Mesendoderm (in vitro differentiated cells): ENCODE measurements around the gene TMEM145.

Experiments used
- DNase-seq: peaks from one replicate; pipeline ENCODE4 v3.0.0; 2013
- H2AK5ac ChIP-seq: 2 replicates; pipeline ENCODE4 v1.6.1; 2013; ENCODE audit warnings: low read length, inconsistent platforms
- H2BK120ac ChIP-seq: 2 replicates; pipeline ENCODE4 v1.6.1; 2013; ENCODE audit warnings: low read depth, mild to moderate bottlenecking, low read length, moderate library complexity, mixed read lengths
- H2BK15ac ChIP-seq: replicated peaks from 2 replicates; pipeline ENCODE4 v1.6.1; 2013; ENCODE audit warnings: low read depth, mild to moderate bottlenecking, moderate library complexity
- H2BK5ac ChIP-seq: 2 replicates; pipeline ENCODE4 v1.6.1; 2013; ENCODE audit warnings: low read length, inconsistent platforms
- H3K18ac ChIP-seq: 2 replicates; pipeline ENCODE4 v1.6.1; 2013; ENCODE audit warnings: mild to moderate bottlenecking, low read length, mixed read lengths
- H3K23ac ChIP-seq: one replicate; pipeline ENCODE4 v1.6.1; 2013; ENCODE audit warnings: low read length
- H3K27ac ChIP-seq: 2 replicates; pipeline ENCODE4 v1.5.1; 2013; ENCODE audit warnings: low read depth, mild to moderate bottlenecking, inconsistent platforms, low read length, moderate library complexity
- H3K27me3 ChIP-seq: 2 replicates; pipeline ENCODE4 v1.6.1; 2013; ENCODE audit warnings: low read length, control low read depth, mild to moderate bottlenecking, inconsistent platforms; ENCODE audit not compliant: insufficient read depth, poor library complexity
- H3K36me3 ChIP-seq: 2 replicates; pipeline ENCODE4 v1.6.1; 2013; ENCODE audit warnings: low read length, inconsistent platforms; ENCODE audit not compliant: control insufficient read depth, insufficient read depth
- H3K4ac ChIP-seq: one replicate; pipeline ENCODE4 v1.6.1; 2013; ENCODE audit warnings: low read depth, mild to moderate bottlenecking, low read length, moderate library complexity
- H3K4me1 ChIP-seq: 2 replicates; pipeline ENCODE4 v1.6.1; 2013; ENCODE audit warnings: low read depth, low read length, inconsistent platforms; ENCODE audit not compliant: control insufficient read depth
- H3K4me2 ChIP-seq: 2 replicates; pipeline ENCODE4 v1.6.1; 2013; ENCODE audit warnings: low read length
- H3K4me3 ChIP-seq: 2 replicates; pipeline ENCODE4 v1.5.1; 2013; ENCODE audit warnings: mild to moderate bottlenecking, low read length
- H3K56ac ChIP-seq: one replicate; pipeline ENCODE4 v1.6.1; 2013; ENCODE audit warnings: low read length
- H3K79me1 ChIP-seq: 2 replicates; pipeline ENCODE4 v1.6.1; 2013; ENCODE audit warnings: low read length, inconsistent platforms
- H3K79me2 ChIP-seq: 2 replicates; pipeline ENCODE4 v1.6.1; 2013; ENCODE audit warnings: mild to moderate bottlenecking, low read length; ENCODE audit not compliant: control insufficient read depth, insufficient read depth
- H3K9ac ChIP-seq: 2 replicates; pipeline ENCODE4 v1.6.1; 2013; ENCODE audit warnings: low read length, inconsistent platforms
- H4K5ac ChIP-seq: one replicate; pipeline ENCODE4 v1.6.1; 2013; ENCODE audit warnings: low read length
- H4K8ac ChIP-seq: one replicate; pipeline ENCODE4 v1.6.1; 2013; ENCODE audit warnings: low read depth, mild to moderate bottlenecking, control low read depth, low read length, moderate library complexity
- WGBS: extraction: QIAGEN DNeasy Blood & Tissue Kit; methylation state at CpG from one replicate; pipeline ENCODE4 v1.1.7; 2013; ENCODE audit warnings: low lambda C conversion rate, missing lambda C conversion rate; ENCODE audit not compliant: insufficient coverage; ENCODE audit errors: extremely low coverage; 5-methylcytosine and 5-hydroxymethylcytosine counted together

The TMEM145 gene

GRCh38 chr19:42286349-42287016 is 26.6 kb upstream of the TMEM145 start:
- no peak for DNase-seq

GRCh38 chr19:42287017-42287826 is 25.9 kb upstream of the TMEM145 start:
- WGBS = no CpG with 5 or more reads among the region's 30 CpGs
- H3K79me1 ChIP-seq = peaks cover 16% of the 10 kb centered on the region
- peaks cover 5% of the 10 kb centered on the region for H3K36me3 ChIP-seq

More at GRCh38 chr19:42286349-42287016, 26.6 kb upstream of the TMEM145 start:
- WGBS = no CpG with 5 or more reads among the region's 13 CpGs
- H3K27ac ChIP-seq = no peak overlapping the region
- H3K4me3 ChIP-seq = no peak overlapping the region
- no peak overlapping the region for H2AK5ac ChIP-seq
- H4K5ac ChIP-seq = no peak overlapping the region
- no peak overlapping the region for H3K9ac ChIP-seq
- no peak overlapping the region for H3K23ac ChIP-seq
- H3K79me1 ChIP-seq = peaks cover 18% of the 10 kb centered on the region
- H3K4me1 ChIP-seq = peaks cover 13% of the 10 kb centered on the region
- H4K8ac ChIP-seq = no peak overlapping the region
- H2BK15ac ChIP-seq = no peak overlapping the region
- no peak overlapping the region for H3K4ac ChIP-seq
- peaks cover 5% of the 10 kb centered on the region for H3K36me3 ChIP-seq
- H3K79me2 ChIP-seq = peaks cover 13% of the 10 kb centered on the region
- H3K56ac ChIP-seq = no peak overlapping the region
- H2BK120ac ChIP-seq = no peak overlapping the region
- H3K18ac ChIP-seq = no peak overlapping the region
- H3K4me2 ChIP-seq = no peak overlapping the region
- no peaks in the 10 kb centered on the region for H3K27me3 ChIP-seq
- H2BK5ac ChIP-seq = no peak overlapping the region

GRCh38 chr19:42287827-42288107 is 25.3 kb upstream of the TMEM145 start:
- Histone ChIP-seq H2BK5ac (no peak overlapping the region), H2BK15ac (no peak overlapping the region), H3K27me3 (no peaks in the 10 kb centered on the region), H3K79me1 (peaks cover 16% of the 10 kb centered on the region), H3K9ac (no peak overlapping the region), H2AK5ac (no peak overlapping the region), H3K79me2 (peaks cover 13% of the 10 kb centered on the region), H3K36me3 (peaks cover 5% of the 10 kb centered on the region), H4K8ac (no peak overlapping the region), H3K4ac (no peak overlapping the region), H3K56ac (no peak overlapping the region), H2BK120ac (no peak overlapping the region), H3K4me3 (no peak overlapping the region), H3K18ac (no peak overlapping the region), H3K4me2 (no peak overlapping the region), H3K23ac (no peak overlapping the region), H3K27ac (no peak overlapping the region), H3K4me1 (peaks cover 6% of the 10 kb centered on the region), H4K5ac (no peak overlapping the region)
- no peak for DNase-seq
- WGBS = no CpG with 5 or more reads among the region's 10 CpGs

More at GRCh38 chr19:42287017-42287826, 25.9 kb upstream of the TMEM145 start:
- Histone ChIP-seq H3K27me3 (no peaks in the 10 kb centered on the region), H3K4me3 (no peak overlapping the region), H3K9ac (no peak overlapping the region), H2BK15ac (no peak overlapping the region), H3K23ac (no peak overlapping the region), H2BK5ac (no peak overlapping the region), H3K79me2 (peaks cover 13% of the 10 kb centered on the region), H3K18ac (no peak overlapping the region), H2AK5ac (no peak overlapping the region), H3K27ac (no peak overlapping the region), H3K56ac (no peak overlapping the region), H3K4me1 (peaks cover 10% of the 10 kb centered on the region), H3K4me2 (no peak overlapping the region), H4K8ac (no peak overlapping the region), H4K5ac (no peak overlapping the region), H3K4ac (no peak overlapping the region), H2BK120ac (no peak overlapping the region)
- DNase-seq = no peak

DNA sequence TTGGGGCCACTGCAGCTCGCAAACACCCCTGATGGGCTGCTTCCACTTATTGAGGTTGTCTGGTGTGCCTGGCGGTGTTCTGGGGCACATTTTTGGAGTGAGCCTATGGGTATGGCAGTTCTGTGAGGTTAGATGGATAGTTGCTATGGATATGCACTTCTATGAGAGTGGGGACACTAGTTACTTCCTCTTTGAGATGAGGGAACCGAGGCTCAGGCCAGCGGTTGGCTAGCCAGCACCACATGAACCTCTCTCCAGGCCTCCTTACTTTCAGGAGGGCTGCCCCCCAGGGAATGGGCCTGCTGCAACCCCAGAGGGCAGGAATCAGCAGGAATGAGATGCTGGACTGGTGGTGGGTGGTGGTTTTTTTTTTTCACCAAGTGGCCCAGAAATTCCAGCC is 24.7 kb upstream of the TMEM145 start:
- no peak overlapping the region for H3K9ac ChIP-seq
- no peak overlapping the region for H3K23ac ChIP-seq
- H2BK120ac ChIP-seq = no peak overlapping the region
- H3K36me3 ChIP-seq = peaks cover 5% of the 10 kb centered on the region
- H3K18ac ChIP-seq = no peak overlapping the region
- peaks cover 12% of the 10 kb centered on the region for H3K79me1 ChIP-seq
- H3K4me2 ChIP-seq = no peak overlapping the region
- H3K27me3 ChIP-seq = no peaks in the 10 kb centered on the region
- H3K79me2 ChIP-seq = peaks cover 13% of the 10 kb centered on the region
- no CpG with 5 or more reads among the region's 4 CpGs for WGBS
- no peak for DNase-seq
- H3K4ac ChIP-seq = no peak overlapping the region
- no peak overlapping the region for H3K56ac ChIP-seq
- H2AK5ac ChIP-seq = no peak overlapping the region
- no peak overlapping the region for H3K4me3 ChIP-seq
- no peak overlapping the region for H2BK5ac ChIP-seq
- no peak overlapping the region for H4K5ac ChIP-seq
- H3K27ac ChIP-seq = no peak overlapping the region
- no peaks in the 10 kb centered on the region for H3K4me1 ChIP-seq
- H4K8ac ChIP-seq = no peak overlapping the region
- H2BK15ac ChIP-seq = no peak overlapping the region

DNA sequence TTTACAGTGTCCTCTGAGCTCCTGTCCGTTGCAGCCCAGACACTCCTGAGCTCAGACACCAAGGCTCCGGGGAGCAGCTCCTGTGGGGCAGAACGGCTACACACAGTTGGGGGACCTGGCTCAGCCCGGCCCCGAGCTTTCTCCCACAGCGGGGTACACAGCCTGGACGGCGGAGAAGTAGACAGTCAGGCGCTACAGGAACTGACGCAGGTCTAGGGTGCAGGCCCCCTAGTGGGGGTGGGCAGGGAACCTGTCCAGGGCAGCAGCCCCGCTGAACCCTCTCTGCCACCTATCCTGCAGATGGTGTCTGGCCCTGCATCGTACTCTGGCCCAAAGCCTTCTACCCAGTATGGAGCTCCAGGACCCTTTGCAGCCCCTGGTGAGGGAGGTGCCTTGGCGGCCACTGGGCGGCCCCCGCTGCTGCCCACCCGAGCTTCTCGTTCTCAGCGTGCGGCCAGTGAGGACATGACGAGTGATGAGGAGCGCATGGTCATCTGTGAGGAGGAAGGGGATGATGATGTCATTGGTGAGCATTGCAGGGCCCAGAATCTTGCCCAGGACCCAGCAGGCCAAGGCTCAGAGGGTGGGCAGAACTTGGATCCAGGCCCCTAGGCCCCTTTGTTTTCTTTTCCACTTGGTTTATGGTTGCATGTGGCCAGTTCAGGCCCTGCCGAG is 24.1 kb upstream of the TMEM145 start:
- no peak overlapping the region for H3K27ac ChIP-seq
- no peaks in the 10 kb centered on the region for H3K4me1 ChIP-seq
- no peak overlapping the region for H4K8ac ChIP-seq
- no CpG with 5 or more reads among the region's 22 CpGs for WGBS
- H3K79me1 ChIP-seq = peaks cover 12% of the 10 kb centered on the region
- no peak for DNase-seq
- H3K27me3 ChIP-seq = no peaks in the 10 kb centered on the region
- H3K9ac ChIP-seq = no peak overlapping the region
- no peak overlapping the region for H2BK120ac ChIP-seq
- H3K4ac ChIP-seq = no peak overlapping the region
- peaks cover 8% of the 10 kb centered on the region for H3K36me3 ChIP-seq
- H3K18ac ChIP-seq = no peak overlapping the region
- H3K56ac ChIP-seq = no peak overlapping the region
- no peak overlapping the region for H2BK5ac ChIP-seq
- H4K5ac ChIP-seq = no peak overlapping the region
- H2AK5ac ChIP-seq = no peak overlapping the region
- H3K4me3 ChIP-seq = no peak overlapping the region
- no peak overlapping the region for H2BK15ac ChIP-seq
- H3K79me2 ChIP-seq = peaks cover 13% of the 10 kb centered on the region
- H3K23ac ChIP-seq = no peak overlapping the region
- no peak overlapping the region for H3K4me2 ChIP-seq
